Upper lobe of left lung (tissue), 6 donors: ENCODE measurements around the gene GALNT15. TPM values are rescaled to one million over a fixed set of nuclear protein-coding genes. Genes with fewer than 3 reads are reported as not detected.

Source experiments
- ATAC-seq, 2 donors: fragments of 200-7000 bp; cut with Tn5 transposase; one replicate each; pipeline ENCODE4 v1.9.1; 2022; ENCODE audit warnings: mild to moderate bottlenecking in 2 of 2, moderate library complexity in 2 of 2; ENCODE audit not compliant: low FRiP score in 2 of 2
- DNase-seq, 2 donors: peaks; one replicate each; pipeline ENCODE4 v3.0.0-alpha.2; 2019 to 2020
- H3K27ac ChIP-seq, 4 donors: fragments of 200-600 bp; sonication (generic); one replicate each; pipeline ENCODE4 v1.5.1; 2016 to 2019
- H3K27me3 ChIP-seq, 4 donors: fragments of 200-600 bp; sonication (generic); one replicate each; pipeline ENCODE4 v1.5.1; 2017 to 2019
- H3K36me3 ChIP-seq, 4 donors: fragments of 200-600 bp; sonication (generic); one replicate each; pipeline ENCODE4 v1.5.1; 2016 to 2019
- H3K4me1 ChIP-seq, 4 donors: fragments of 200-600 bp; sonication (generic); one replicate each; pipeline ENCODE4 v1.5.1; 2018 to 2019
- H3K4me3 ChIP-seq, 4 donors: fragments of 200-600 bp; sonication (generic); one replicate each; pipeline ENCODE4 v1.5.1; 2017 to 2019; ENCODE audit warnings: mild to moderate bottlenecking in 2 of 4, moderate library complexity in 1 of 4
- H3K9me3 ChIP-seq, 4 donors: fragments of 200-600 bp; sonication (generic); one replicate each; pipeline ENCODE4 v1.5.1; 2018 to 2019
- EP300 ChIP-seq, 4 donors: sonication (generic); formaldehyde crosslinking; IDR thresholded peaks; one replicate each; pipeline ENCODE4 v1.5.1; 2017; ENCODE audit warnings: antibody characterized with exemption in 4 of 4, control low read depth in 2 of 4
- POLR2A ChIP-seq, 4 donors: fragments of 450-650 bp; IDR thresholded peaks; one replicate each; pipeline ENCODE4 v1.5.1; 2016 to 2017; ENCODE audit warnings: antibody characterized with exemption in 4 of 4, mild to moderate bottlenecking in 2 of 4
- POLR2AphosphoS5 ChIP-seq, 2 donors: sonication (generic); formaldehyde crosslinking; IDR thresholded peaks; one replicate each; pipeline ENCODE4 v1.5.1; 2017; ENCODE audit warnings: antibody characterized with exemption in 2 of 2
- WGBS, 2 donors: methylation state at CpG; one replicate each; pipeline ENCODE4 v1.1.5; 2017 to 2018; 5-methylcytosine and 5-hydroxymethylcytosine counted together
- total RNA-seq, 6 donors: library from RNA; depleted of rRNA in 4 of 6; stranded (reverse); fragments of >200 nt in 4 of 6; gene quantifications; one replicate each; pipeline versions ENCODE4 v1.1.0 to v1.2.1, GENCODE V29; 2016 to 2021
- TF ChIP-seq, protein P1 (sequence below), 6 experiments: fragments of 450-650 bp in 4 of 6; fragments of 200-600 bp in 2 of 6; sonication (generic) in 2 of 6; IDR thresholded peaks; one replicate each; pipeline ENCODE4 v1.5.1; 2016 to 2019; ENCODE audit warnings: antibody characterized with exemption in 6 of 6
- donor health status: DM: no; HTN: no; CAD: no; lungs with moderate emphysema.
- donor health status: DM: no; HTN: yes; CAD: no; lungs with severe emphysema.

The GALNT15 gene
- total RNA-seq, 6 donors from 2014 or later, result 4.4 to 34.7 (median 11.2) TPM

DNA sequence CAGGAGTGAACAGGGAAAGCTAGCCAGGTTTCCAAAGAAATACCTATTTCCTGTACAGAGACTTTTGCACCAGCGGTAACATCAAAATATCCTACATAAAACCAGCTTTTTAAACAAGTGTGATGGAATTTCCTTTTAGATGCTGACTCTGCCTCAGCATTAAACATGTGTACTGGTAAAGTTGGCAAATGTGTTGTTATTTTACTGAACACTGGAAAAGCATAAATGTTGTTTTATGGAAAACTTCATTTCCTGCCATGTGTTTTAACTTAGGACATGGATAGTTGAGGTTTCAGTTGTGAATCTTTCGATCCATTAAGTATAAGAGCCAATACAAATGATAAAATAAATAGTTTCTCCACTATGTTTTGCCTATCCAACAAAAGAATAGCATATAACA, 106.2 kb downstream of the GALNT15 start:
- peaks cover 0 to 12% (median 4%) of the 10 kb centered on the region in 4 donors for H3K36me3 ChIP-seq
- ATAC-seq, result no peak
- WGBS, 2 donors, result 89 to 97% methylated on average over 2 of the region's 2 CpGs

More for the DNA sequence above, 106.2 kb downstream of the GALNT15 start:
- Histone ChIP-seq H3K27me3 (no peaks in the 10 kb centered on the region), H3K4me3 (no peak overlapping the region), H3K27ac (no peak overlapping the region), H3K4me1 (no peaks in the 10 kb centered on the region), H3K9me3 (no peaks in the 10 kb centered on the region)
- no peak for DNase-seq
- TF ChIP-seq POLR2AphosphoS5 (IDR thresholded peaks at IDR 0.05), result no peak
- TF ChIP-seq POLR2A (IDR thresholded peaks at IDR 0.05), result no peak
- TF ChIP-seq, protein P1, sequence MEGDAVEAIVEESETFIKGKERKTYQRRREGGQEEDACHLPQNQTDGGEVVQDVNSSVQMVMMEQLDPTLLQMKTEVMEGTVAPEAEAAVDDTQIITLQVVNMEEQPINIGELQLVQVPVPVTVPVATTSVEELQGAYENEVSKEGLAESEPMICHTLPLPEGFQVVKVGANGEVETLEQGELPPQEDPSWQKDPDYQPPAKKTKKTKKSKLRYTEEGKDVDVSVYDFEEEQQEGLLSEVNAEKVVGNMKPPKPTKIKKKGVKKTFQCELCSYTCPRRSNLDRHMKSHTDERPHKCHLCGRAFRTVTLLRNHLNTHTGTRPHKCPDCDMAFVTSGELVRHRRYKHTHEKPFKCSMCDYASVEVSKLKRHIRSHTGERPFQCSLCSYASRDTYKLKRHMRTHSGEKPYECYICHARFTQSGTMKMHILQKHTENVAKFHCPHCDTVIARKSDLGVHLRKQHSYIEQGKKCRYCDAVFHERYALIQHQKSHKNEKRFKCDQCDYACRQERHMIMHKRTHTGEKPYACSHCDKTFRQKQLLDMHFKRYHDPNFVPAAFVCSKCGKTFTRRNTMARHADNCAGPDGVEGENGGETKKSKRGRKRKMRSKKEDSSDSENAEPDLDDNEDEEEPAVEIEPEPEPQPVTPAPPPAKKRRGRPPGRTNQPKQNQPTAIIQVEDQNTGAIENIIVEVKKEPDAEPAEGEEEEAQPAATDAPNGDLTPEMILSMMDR (IDR thresholded peaks at IDR 0.05), result no peak
- no peak for TF ChIP-seq EP300 (IDR thresholded peaks at IDR 0.05)

Other genes with a start within 250 kb of the GALNT15 start
- 10 to 100 TPM in 4 of 6 donors, 1 to 10 TPM in 2; 7.3 to 33.1 (median 21.3) TPM for gene DPH3, start 90.3 kb downstream of the GALNT15 start, total RNA-seq
- 10 to 100 TPM in 5 of 6 donors, 1 to 10 TPM in 1; 7.2 to 20.9 (median 11.0) TPM for gene OXNAD1, start 90.5 kb downstream of the GALNT15 start, total RNA-seq